ENCODE results near the gene MTHFR.

DNA sequence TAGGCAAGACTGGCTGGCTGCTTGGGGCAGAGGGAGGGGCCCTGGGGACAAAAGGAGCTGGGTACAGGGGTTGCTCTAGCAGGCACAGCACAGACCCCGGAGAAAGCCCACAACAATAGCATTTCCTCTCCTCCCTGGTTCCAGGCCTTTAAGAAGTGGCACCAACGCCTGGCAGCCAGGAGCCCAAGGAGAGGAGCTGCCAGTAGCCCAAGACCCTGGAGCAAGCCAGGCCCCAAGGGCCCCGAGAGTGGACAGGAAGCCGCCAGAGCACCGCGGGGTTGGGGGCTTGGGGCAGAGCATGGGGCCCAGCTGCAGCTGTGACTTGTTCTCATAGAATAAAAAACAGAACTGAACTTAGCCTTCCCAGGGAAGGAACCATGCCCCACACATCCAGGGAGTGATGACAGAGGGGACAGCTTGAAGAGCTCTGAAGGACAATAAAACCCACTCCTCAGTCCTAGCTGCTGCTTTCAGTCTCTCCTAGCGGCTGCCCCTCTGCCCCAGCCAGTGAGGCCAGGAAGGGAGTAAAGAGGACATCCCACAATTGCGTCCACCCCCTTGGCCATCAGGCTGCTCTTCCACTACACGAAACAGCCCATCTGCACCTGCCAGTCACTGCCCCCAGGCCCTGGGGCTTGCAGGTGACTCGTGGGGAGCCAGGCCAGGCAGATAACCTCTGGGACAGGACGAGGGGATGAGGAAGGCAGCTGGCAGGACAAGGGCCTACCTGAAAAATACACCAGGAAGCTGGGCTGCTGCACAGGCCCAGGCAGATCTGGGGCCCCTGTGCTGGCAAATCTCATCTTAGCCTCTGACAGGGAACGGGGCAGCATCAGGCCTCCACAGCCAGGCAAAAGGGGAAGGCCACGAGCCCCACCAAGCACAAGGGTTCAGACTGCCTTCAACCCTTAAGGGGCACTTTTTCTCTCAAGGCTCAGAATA lies 16.4 kb downstream of the MTHFR start:
- no peak for TF ChIP-seq POLR2A (IDR thresholded peaks at IDR 0.05)
- TF ChIP-seq, protein P1, sequence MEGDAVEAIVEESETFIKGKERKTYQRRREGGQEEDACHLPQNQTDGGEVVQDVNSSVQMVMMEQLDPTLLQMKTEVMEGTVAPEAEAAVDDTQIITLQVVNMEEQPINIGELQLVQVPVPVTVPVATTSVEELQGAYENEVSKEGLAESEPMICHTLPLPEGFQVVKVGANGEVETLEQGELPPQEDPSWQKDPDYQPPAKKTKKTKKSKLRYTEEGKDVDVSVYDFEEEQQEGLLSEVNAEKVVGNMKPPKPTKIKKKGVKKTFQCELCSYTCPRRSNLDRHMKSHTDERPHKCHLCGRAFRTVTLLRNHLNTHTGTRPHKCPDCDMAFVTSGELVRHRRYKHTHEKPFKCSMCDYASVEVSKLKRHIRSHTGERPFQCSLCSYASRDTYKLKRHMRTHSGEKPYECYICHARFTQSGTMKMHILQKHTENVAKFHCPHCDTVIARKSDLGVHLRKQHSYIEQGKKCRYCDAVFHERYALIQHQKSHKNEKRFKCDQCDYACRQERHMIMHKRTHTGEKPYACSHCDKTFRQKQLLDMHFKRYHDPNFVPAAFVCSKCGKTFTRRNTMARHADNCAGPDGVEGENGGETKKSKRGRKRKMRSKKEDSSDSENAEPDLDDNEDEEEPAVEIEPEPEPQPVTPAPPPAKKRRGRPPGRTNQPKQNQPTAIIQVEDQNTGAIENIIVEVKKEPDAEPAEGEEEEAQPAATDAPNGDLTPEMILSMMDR (IDR thresholded peaks at IDR 0.05), result no peak

Data from suprapubic skin (tissue), 3 donors.